Measurements from ENCODE around the gene CDKAL1.

Gene CDKAL1

GRCh38 chr6:21198032-21198640, 663.9 kb downstream of the CDKAL1 start:
- no peak for TF ChIP-seq CTCF (conservative IDR thresholded peaks at IDR 0.05; ENCODE audit: low read depth, low read length)
- DNase-seq (ENCODE audit: low read depth): no peak
- H3K4me3 ChIP-seq (ENCODE audit: low read depth, low read length): no peak overlapping the region

GRCh38 chr6:21199262-21199661, 665.0 kb downstream of the CDKAL1 start:
- TF ChIP-seq CTCF (conservative IDR thresholded peaks at IDR 0.05; ENCODE audit: low read depth, low read length): no peak
- H3K4me3 ChIP-seq (ENCODE audit: low read depth, low read length): no peak overlapping the region
- no peak for DNase-seq (ENCODE audit: low read depth)

- TF ChIP-seq CTCF (conservative IDR thresholded peaks at IDR 0.05; ENCODE audit: low read depth, low read length): no peak
- H3K4me3 ChIP-seq (ENCODE audit: low read depth, low read length): no peak overlapping the region
- peak; percentile 27 for DNase-seq (ENCODE audit: low read depth)
Measured at GRCh38 chr6:21200134-21200870, 666.0 kb downstream of the CDKAL1 start.

GRCh38 chr6:21201187-21201586, 666.9 kb downstream of the CDKAL1 start:
- H3K4me3 ChIP-seq (ENCODE audit: low read depth, low read length): no peak overlapping the region
- no peak for TF ChIP-seq CTCF (conservative IDR thresholded peaks at IDR 0.05; ENCODE audit: low read depth, low read length)
- DNase-seq (ENCODE audit: low read depth): no peak

- DNase-seq (ENCODE audit: low read depth): no peak
- H3K4me3 ChIP-seq (ENCODE audit: low read depth, low read length): no peak overlapping the region
- no peak for TF ChIP-seq CTCF (conservative IDR thresholded peaks at IDR 0.05; ENCODE audit: low read depth, low read length)
Measured at GRCh38 chr6:21201637-21202350, 667.5 kb downstream of the CDKAL1 start.

- no peak for DNase-seq (ENCODE audit: low read depth)
- H3K4me3 ChIP-seq (ENCODE audit: low read depth, low read length): no peak overlapping the region
- TF ChIP-seq CTCF (conservative IDR thresholded peaks at IDR 0.05; ENCODE audit: low read depth, low read length): no peak
Measured at GRCh38 chr6:21202521-21202920, 668.3 kb downstream of the CDKAL1 start.

All from choroid plexus epithelial cell (primary cell).